Raji (cell line): ENCODE results near the gene PHF12.

Experiments
- POLR2A ChIP-seq: IDR thresholded peaks from 2 replicates; pipeline ENCODE4 v1.6.1; 2011; ENCODE audit warnings: low read depth, low read length, control low read depth; ENCODE audit not compliant: insufficient read depth

Gene PHF12

DNA sequence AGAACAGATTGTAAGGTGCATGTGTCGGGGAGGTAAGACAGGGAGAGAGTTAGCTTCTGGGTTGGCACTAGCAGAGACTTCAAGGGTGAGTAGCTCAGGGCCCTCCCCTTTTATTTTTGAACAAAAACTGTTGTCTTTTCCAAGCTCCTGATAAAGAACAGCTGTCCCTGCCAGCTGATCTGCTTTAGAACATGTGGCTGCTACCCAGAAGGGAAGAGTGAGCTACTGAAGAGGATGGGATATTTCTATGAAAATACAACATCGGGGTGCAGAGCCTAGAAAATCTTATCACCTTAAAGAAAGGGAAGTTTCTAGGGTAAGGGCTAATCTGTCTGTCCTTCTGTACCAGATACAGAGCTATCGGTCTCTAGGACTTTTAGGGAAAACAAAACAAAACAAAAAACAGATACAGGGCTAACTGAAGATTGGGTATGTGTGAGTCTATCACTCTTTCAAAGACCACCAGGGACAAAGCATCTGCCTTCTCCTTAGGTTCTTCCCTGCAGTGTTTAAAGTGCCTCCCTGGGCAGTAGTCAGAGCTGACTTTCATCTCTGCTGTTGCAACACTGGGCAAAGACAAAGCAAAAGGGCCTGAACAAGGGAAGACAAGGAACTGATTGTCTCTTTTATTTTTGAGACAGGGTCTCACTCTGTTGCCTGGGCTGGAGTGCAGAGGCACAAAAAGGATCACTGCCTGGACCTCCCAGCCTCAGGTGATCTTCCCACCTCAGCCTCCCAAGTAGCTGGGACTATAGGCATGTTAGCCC lies 43.4 kb downstream of the PHF12 start:
- no peak for TF ChIP-seq POLR2A

DNA sequence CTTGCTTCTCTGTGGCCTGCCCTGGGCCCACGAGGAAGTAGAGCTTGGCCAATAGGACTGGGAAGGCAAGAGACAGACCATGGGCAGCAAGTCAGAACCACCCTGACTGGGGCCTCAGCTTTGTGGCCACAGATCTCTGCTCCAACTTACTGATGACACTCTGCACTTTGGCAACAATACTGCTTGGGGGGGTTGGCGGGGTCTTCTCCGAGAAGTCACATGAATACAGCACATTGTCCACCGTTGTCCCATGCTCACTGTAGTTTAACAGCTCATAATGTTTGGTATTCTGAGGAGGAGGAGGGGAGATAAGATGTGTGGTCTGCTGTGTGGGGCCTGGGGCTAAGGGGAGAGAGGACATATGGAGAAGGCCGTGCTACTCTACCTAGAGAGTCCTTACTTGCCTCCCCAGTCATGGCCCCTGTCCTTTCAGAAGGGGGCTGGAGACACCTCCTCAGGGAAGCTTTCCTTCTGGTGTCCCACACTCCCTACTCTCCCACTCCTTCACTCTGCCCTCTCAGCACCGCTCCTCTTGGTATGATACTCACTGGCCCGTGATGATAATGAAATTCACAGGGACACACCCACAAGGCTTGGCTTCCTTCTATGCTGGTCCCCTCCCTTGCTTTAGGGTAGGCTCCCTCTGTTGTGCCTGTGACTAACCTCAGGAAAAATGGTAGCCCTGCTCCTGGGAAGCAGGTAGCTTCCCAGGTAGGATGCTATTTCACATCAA lies 44.4 kb downstream of the PHF12 start:
- no peak for TF ChIP-seq POLR2A

DNA sequence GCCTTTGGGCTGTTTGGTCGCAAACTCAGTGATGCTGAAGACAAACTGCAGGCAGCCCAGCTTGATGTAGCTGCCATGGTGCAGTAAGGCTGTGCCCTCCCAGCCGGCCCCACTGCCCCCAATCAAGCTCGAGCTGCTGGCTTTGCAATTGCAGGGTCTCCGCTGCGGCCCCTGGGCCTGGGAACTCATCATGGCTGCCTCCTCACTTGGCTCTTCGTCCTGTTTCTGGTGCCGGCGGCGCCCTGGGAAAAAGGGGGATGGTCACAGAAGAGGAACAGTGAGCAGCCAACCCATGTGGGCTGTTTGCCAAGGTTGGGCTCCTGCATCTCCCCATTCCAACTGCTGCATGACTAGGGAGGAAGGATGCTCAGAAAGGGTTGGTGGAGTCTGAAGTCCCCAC lies 45.0 kb downstream of the PHF12 start:
- TF ChIP-seq POLR2A = no peak

DNA sequence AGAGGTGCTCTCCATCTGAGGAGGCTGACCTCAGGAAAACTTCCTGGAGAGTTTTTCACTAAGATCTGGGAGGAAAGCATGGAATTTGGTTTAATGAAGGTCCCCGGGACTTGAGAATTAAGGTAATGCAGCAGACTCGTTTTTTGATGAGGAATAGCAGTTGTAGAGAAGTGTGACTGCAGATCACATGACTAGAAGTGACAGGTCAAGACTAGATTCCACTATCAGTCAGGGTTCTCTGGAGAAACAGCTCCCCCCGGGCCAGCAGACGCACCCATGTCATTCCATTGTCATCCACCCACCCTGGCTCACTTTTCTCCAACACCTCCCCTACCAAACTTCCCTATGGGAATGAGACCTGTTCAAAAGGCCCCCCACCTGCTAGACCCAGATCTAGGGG lies 46.5 kb downstream of the PHF12 start:
- no peak for TF ChIP-seq POLR2A

DNA sequence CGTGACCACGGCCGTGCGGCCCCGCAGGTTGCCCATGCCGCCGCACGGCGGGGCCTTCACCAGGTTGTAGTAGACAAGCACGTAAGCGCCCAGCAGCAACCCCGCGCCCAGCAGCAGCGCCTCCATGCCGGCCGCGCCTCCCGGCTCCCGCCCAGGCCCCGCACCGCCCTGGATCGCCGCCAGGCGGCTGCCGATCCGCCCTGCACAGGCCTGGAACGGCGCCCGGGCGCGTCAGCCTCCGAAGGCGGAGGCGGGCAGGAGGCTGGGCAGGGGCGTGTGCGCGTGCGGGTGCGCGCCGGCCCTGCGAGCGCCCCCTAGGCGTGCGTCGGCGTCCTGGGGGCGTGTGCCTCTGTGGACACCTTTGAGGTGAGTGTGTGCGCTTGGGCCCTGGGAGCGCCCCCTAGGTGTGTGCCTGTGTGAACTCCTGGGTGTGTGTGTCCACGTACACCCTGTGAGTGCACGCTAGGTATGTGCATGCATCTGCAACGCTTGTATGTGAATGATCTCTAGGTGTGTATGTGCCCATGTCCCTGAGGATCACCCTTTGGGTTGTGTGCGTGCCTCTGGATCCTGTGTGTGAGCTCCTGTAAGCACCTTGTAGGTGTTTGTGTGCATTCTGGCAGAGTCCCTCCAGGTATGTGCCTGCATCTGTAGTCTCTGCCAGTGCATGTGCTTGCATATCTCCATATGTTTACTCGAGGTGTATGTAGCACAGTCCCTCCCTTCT lies 48.3 kb downstream of the PHF12 start, which contains the start of gene DHRS13:
TSS of gene DHRS13 (minus strand) at position 261 of the 727 bp plus-strand sequence. CDS start at position 126, 135 bp downstream.
- peak; percentile 81 for TF ChIP-seq POLR2A

DNA sequence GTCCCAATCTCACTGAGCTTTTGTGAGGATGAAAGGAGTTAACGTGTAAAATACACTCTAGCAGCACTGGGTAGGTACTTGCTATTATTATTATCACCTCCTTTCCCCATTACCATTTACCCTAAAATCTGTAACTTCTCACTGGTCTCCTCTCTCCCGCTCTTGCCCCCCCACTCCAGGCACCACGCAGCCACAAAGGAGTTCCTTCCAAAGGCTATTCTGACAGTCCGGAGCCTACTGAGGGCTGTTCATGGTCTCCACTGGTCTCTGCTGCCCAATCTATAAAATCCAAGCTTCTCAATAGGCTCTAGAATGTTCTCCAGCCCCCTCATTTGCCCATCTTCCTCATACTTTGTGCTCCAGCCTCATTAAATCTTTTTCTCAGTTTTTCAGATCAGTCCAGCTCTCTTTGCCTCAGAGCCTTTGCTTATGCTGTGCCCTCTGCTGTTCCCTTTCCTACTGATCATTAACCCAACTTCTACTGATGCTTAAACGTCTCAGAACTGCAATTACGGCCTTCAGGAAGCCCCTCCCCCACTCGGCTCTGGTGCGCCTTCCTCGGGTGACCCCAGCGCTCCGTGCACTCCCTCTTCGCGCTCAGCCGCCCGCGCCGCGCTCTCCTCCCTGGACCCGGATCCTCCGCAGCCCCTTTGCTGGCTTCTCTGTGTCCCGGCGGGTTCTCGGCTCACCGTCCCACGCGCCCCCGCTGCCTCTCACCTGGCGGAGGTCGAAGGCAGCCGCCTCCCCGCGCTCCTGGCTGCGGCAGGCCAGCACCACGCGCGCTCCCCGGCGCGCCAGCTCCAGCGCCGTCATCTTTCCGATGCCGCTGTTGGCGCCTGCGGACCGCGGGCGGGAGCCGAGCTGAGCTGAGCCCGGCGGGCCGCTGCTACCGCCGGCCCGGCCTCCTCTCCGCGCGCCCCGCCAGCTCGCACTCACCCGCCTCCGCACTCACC lies 49.2 kb downstream of the PHF12 start:
- TF ChIP-seq POLR2A = no peak

DNA sequence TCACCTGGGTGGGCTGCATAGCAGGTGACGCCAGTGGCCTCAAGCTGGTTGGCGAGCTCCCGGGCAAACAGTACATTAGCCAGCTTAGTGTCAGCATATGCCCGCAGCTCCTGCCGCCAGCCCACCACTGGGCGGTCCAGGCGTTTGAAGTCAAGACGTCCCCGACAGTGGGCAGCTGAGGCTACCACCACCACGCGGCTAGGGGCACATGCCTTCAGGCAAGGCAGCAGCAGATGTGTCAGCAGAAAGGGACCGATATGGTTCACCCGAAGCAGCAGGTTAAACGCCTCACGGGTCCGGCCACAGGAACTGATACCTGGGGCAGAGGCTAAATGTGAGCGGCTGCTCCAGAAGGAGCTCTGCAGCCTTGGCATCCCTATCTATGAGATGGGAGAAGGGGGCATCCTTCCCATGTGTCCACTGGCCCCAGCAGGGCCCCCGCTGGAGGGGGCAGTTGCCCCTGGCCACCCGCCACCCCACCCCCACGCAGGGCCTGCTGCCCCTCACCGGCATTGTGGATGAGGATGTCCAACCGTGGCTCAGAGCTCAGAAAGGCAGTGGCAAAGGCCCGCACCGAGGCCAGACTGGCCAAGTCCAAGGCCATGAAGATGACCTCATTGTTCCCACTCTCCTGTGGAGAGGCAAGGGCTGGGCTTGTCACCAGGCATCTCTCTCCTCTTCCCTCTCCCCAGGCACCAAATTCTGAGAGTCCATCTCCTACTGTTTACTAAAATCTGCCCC lies 50.2 kb downstream of the PHF12 start:
- TF ChIP-seq POLR2A = no peak

DNA sequence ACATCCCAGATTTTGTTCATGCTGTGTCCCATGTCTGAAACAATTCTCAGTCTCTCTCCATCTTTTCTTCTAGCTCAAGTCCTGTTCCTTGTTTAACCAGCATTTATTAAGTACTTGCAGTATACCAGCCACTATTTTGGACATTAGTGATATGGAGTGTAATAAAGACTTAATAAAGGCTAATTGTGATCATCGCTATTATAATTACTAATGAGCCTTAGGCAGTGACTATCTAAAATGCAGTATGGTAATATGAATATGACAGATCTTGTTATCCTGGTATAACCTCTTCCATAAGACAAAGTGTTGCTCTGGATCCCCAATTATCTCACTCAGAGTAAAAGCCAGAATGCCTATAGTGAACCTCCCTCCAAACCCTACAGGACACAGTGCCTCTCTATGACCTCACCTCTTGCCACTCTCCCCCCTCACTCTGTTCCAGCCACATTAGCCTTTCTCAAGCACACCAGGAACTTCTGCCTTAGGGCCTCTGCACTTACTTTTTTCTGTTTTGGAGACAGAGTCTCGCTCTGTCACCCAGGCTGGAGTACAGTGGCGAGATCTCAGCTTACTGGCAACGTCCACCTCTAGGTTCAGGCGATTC lies 52.0 kb downstream of the PHF12 start:
- TF ChIP-seq POLR2A = no peak

DNA sequence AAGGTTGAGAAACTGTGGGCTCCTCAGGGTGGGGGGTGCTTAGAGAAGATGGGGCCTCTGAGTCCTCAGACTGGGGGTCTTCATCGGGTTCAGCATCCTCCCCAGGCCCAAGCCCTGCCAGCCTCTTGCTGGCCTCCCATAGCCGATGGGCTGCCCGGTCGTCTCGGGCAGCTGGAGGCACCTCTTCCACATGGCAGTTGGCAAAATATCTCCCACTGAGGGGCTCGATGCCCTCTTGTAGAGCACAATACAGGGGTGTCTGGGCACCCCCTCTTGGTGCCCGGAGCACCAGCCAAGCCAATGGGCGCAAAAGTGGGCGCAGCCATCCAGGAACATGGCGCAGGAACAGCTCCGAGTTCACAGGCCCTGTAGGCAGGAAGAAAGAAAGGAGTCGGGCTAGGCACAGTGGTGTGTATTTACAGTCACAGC lies 52.8 kb downstream of the PHF12 start:
- no peak for TF ChIP-seq POLR2A

DNA sequence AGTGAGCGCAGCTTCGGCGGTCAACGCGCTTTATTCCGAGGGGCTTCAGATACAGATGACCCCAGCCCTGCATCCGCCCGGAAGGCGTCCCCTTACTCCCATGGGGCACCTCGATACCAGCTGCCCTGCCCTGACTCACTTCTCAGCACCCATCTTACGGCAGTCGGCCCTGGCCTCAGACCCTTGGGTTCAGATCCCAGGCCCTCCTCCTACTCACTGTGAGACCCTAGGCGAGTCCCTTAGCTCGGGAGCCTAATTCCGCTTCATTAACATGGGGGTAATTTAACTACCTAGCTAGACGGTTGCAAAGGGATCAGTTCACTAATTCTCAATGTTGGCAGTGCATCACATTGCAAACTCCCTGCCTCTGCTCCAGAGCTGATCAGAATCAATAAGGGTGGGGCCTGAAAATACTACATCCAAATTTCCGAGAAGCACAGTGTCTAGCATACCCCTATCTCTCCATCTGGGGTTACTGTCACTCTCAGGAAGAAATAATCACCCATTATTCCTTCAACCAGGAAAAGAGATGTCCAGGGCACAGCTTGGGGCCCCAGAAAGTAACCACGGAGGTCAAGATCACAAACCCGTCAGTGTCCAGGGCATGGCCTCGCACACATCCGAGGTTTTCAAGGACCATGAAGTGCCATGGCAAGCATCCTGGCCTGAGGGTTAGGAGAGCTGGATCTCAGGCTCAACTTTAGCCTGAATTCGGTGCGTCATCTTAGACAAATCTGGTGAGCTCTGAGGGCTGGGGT lies 53.4 kb downstream of the PHF12 start:
- TF ChIP-seq POLR2A = peak; percentile 50; the same call in 1 of the 2 replicates

DNA sequence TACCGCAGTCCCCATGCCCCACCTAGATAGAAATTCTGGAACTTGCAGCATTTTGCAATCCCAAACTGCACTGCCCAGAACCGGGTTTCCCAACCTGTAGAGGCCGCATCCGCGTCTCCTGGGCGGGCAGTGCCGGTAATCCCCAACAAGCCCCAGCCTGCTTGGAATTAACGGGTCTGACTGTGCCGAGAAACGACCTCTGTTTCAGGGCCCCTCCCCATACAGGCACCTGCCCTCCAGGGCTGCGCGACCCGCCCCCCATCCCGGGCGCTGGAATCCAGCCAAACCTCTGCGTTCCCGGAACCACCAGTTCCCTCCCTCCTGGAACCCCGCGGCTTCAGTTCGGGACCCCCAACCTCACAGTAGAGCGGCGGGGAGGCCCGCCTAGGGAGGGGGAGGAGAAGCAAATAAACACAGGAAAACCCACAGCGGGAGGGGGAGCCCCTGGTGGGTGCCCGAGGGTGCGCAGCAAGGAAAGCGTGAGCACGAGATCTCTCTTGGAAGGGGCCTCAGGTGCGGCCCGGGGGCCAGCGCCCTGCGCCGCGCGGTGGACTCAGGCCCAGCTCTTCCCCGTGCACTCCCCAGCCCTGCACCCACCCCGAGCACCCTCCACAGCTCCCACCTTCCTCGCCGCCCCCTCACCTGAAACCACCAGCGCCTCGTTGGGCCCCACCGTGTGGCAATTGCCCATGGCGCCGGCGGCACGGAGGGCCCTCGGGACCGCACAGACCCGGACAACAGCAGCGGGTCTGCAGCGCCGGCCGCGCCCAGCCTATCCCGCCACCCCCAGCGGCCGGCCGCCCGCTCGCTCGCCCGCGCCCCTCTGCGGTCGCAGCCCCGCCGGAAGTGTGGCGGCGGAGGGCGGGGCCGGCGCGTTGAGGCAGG lies 54.2 kb downstream of the PHF12 start, which contains the start of gene FLOT2:
TSS of gene FLOT2 (minus strand) at position 850 of the 885 bp plus-strand sequence. CDS start at position 691, 159 bp downstream.
- peak; percentile 63 for TF ChIP-seq POLR2A

DNA sequence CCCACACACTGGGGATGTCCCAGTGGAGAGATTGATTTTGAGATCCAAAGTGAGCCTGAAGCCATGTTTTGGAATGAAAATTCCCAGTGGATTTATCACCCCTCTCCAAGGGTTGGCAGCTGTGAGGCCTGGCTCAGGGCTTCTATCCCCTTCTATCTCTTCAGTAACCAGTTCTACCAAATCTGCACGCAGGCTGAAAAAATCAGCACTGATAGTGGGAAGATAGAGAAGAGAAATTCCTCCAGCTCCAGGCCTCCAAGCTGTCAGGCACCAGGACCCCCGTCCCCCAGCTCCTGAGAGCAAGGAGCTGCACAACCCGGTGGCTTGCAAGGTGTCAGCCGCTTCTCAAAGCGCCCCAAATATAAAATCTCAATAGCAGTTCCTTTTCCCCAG lies 54.8 kb downstream of the PHF12 start:
- no peak for TF ChIP-seq POLR2A
